ENCODE results near the gene LRRC45. TPM values are rescaled to one million over a fixed set of nuclear protein-coding genes. Genes with fewer than 3 reads are reported as not detected.
A peak's percentile ranks its signal among the peaks of the same experiment; 100 is the strongest.

Gene LRRC45
- total and polyA plus RNA-seq, 4 donors: 8.2 to 26.4 (median 19.5) TPM

DNA sequence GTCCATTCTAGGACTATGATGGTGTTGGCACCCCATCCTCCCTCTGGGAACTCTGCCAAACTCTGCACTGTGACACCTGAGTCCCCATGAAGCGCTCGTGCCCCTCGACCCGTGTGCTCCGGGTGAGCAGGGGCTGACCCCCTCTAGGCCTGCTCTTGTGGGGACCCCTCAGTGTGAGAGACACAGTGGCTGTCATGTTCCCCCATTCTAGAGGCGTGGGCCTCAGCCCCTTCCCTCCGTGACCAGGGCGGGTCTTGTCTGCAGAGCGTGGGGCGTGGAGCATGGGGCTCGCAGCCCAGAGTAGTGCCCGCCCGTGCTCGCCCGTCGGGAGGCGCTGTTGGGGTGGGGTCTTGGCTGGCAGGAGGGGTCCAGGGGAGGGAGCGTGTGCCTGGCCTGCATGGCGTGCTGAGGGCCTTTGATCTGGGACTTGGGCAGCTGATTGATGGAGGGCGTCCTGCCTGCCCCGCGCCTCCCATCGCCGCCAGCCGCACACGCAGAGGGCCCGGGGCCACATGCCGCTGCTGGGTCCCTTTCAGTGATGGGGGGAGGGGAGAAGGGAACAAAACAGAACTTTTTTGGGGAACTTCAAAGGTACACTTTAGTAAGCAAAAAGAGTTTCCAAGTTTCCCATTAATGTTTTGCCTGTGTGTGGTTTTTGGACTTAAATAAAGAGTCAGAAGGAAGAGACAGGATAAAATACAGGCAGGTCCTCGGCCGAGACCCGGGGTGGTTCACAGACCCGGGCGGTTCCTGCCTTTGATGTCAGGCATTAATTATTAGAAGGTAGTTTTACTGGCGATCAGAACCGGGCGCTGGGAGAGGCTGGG is 22.9 kb upstream of the LRRC45 start:
- peaks cover 72% of the 10 kb centered on the region for H3K36me3 ChIP-seq (ENCODE audit: control insufficient read depth, insufficient read depth, low read length)
- H3K9me3 ChIP-seq (ENCODE audit: control insufficient read depth, insufficient read depth, low read length): no peaks in the 10 kb centered on the region
- no peak overlapping the region for H3K27ac ChIP-seq (ENCODE audit: low read depth, low read length)
- no peak overlapping the region for H3K4me3 ChIP-seq (ENCODE audit: low read depth, low read length)
- WGBS (ENCODE audit: insufficient coverage): 46% methylated on average over 34 of the region's 36 CpGs
- DNase-seq (ENCODE audit: low read depth in 4 of 6, low spot score in 6 of 6): no peak
- peaks cover 50% of the 10 kb centered on the region for H3K4me1 ChIP-seq (ENCODE audit: control insufficient read depth, insufficient read depth, low read length)
- no peaks in the 10 kb centered on the region for H3K27me3 ChIP-seq (ENCODE audit: control insufficient read depth, insufficient read depth, low read length)

DNA sequence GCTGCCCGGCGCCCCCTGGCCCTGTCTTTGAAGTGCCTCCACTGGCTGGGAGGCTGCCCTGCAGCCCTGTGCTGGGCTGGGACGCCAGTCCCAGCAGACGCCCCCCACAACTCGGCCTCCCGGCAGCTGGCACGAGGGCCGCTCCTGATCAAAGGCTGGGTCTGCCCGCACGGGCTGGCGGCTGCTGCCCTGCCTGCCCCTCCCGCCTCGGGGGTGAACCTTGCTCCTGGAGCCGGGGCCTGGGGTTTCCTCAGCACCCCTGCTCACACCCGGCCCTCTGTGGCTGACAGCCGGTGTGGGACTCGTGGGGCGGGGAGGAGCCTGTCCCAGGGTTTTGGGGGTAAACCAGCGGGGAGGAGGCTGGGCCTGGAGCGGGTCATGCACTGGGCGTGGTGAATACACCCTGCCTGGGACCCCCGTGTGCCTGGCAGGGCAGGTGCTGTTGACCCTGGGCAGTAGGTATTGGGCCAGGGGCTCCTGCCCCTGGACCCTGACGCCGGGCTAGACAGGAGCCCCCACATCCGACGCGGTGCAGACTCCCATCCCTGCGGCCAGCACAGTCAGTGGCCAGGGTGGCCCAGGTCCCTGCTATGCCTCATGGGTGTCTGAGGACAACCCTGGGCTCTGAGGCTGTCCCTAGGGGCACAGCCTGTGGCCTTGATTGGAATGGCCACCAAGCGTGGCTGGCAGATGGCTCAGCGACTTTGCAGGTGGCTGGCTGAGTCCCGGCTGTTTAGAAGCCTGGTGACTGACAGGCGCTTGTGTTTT is 22.1 kb upstream of the LRRC45 start:
- no peak overlapping the region for H3K27ac ChIP-seq (ENCODE audit: low read depth, low read length)
- H3K27me3 ChIP-seq (ENCODE audit: control insufficient read depth, insufficient read depth, low read length): no peaks in the 10 kb centered on the region
- WGBS (ENCODE audit: insufficient coverage): 62% methylated on average over 32 of the region's 32 CpGs
- no peaks in the 10 kb centered on the region for H3K9me3 ChIP-seq (ENCODE audit: control insufficient read depth, insufficient read depth, low read length)
- no peak for DNase-seq (ENCODE audit: low read depth in 4 of 6, low spot score in 6 of 6)
- H3K4me3 ChIP-seq (ENCODE audit: low read depth, low read length): no peak overlapping the region
- H3K4me1 ChIP-seq (ENCODE audit: control insufficient read depth, insufficient read depth, low read length): peaks cover 43% of the 10 kb centered on the region
- H3K36me3 ChIP-seq (ENCODE audit: control insufficient read depth, insufficient read depth, low read length): peaks cover 72% of the 10 kb centered on the region

DNA sequence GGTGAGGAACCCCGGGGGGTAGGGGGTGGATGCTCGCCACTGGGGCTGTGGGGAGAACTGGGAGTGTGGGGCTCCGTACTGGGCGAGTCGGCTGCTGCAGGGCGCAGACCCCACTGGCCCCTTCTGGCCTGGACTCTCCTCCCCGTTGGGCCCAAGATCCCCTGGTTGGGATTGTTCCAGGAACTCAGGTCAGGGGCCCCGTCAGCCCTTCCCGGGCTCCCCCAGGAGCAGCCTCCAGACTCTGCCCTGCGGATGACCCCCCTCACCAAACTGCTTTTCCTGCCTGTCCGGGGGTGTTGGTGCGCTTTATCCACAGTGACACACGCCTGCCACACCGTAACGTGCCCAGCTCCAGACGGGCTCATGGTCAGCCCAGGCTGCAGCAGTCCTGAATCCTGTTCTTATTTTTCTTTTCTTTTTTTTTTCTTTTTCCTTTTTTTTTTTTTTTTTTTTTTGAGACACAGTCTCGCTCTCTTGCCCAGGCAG is 21.5 kb upstream of the LRRC45 start:
- Histone ChIP-seq H3K36me3 (ENCODE audit: control insufficient read depth, insufficient read depth, low read length) (peaks cover 72% of the 10 kb centered on the region), H3K9me3 (ENCODE audit: control insufficient read depth, insufficient read depth, low read length) (no peaks in the 10 kb centered on the region), H3K4me3 (ENCODE audit: low read depth, low read length) (no peak overlapping the region), H3K27ac (ENCODE audit: low read depth, low read length) (no peak overlapping the region), H3K4me1 (ENCODE audit: control insufficient read depth, insufficient read depth, low read length) (peaks cover 45% of the 10 kb centered on the region), H3K27me3 (ENCODE audit: control insufficient read depth, insufficient read depth, low read length) (no peaks in the 10 kb centered on the region)
- no peak for DNase-seq (ENCODE audit: low read depth in 4 of 6, low spot score in 6 of 6)
- WGBS (ENCODE audit: insufficient coverage): 76% methylated on average over 15 of the region's 17 CpGs

DNA sequence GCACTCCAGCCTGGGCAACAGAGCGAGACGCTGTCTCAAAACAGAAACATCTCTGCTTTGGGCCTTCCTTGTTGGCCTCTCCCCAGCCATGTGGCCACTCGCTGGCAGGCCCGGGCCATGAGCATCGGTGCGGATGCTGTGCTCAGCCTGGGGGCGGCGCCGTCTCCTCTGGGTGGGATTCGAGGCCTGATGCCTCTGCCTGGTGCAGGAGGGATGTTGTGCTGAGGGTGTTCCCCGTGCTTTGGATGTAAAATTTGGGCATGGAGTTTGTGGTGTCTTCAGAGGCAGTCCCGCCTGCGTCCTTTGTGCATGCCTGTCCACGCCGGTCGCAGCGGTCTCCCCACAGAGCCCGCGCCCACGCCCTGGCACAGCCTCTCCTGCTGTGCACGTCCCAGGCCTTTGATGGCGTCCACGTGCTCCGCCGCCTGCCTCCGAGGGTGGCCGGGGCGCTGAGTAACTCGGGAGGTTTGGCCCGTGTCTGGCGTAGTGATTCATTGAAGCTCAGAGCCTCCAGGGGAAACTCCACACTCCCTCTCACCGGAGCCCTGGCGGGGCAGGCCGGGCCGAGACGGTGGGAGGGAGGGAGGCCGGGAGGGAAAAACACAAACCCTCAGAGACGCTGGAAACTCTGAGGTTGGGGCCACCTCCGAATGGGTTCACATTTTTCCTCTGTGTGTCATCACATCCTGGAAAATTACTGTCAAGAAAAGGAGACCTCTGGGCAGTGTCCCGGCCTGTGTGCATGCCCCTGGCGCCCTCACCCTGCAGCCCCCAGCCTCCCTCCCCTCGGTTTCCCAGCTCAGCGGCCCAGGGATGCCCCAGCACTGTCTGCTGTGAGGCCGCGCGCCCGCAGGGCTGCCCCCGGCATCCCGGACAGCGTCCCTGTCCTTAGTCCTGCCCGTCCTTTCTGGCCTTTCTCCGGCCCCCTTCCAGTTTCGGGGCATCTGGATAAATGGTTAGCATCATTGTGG is 19.4 kb upstream of the LRRC45 start:
- H3K27ac ChIP-seq (ENCODE audit: low read depth, low read length): no peak overlapping the region
- DNase-seq (ENCODE audit: low read depth in 4 of 6, low spot score in 6 of 6): no peak
- no peaks in the 10 kb centered on the region for H3K9me3 ChIP-seq (ENCODE audit: control insufficient read depth, insufficient read depth, low read length)
- H3K4me1 ChIP-seq (ENCODE audit: control insufficient read depth, insufficient read depth, low read length): peaks cover 59% of the 10 kb centered on the region
- no peaks in the 10 kb centered on the region for H3K27me3 ChIP-seq (ENCODE audit: control insufficient read depth, insufficient read depth, low read length)
- H3K4me3 ChIP-seq (ENCODE audit: low read depth, low read length): no peak overlapping the region
- WGBS (ENCODE audit: insufficient coverage): 56% methylated on average over 45 of the region's 53 CpGs
- peaks cover 84% of the 10 kb centered on the region for H3K36me3 ChIP-seq (ENCODE audit: control insufficient read depth, insufficient read depth, low read length)

DNA sequence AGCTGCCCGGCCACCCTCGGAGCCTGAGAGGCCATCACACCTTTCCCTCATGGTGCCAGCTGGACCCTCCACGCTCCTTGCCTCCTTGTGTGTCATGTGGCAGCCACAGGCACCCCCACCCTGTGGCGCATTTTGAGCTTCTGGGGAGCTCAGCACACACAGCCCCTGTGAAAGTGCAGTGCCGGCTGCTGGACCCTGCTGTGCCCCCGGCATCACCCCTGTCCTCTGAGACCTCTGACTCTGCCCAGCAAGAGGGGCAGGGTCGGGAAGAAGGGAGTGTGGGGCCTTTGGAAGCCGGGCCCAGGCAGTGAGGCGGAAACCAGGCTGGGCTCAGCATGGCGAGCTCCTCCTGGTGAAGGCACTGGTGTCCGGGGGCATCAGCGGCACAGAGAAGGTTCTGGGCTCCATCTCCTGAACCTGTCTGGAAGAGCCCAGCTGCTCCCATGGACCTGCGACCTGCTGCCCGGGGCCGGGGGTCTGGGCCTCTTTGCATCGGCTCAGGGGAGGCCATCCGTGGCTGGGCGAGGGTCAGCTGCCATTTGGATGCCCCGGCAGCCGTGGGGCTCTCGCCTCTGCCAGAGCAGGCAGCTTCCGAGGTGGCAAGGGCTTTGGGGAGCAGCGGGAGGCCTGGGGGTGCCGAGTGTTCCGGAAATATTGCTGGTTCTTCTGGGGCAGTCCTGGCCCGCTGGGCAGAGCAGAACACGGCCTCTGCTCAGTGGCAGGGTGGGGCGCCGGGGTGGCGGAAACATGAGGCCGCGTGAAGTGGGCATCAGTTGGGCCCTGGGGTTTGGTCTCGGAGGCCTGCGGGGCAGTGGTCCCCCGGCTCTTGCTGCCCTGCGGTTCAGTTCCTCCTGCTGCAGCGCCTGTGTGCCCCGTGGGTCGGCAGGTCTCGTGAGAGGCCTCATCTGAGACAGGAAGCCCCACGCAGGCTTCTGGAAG is 18.3 kb upstream of the LRRC45 start:
- Histone ChIP-seq H3K36me3 (ENCODE audit: control insufficient read depth, insufficient read depth, low read length) (peaks cover 86% of the 10 kb centered on the region), H3K9me3 (ENCODE audit: control insufficient read depth, insufficient read depth, low read length) (no peaks in the 10 kb centered on the region), H3K27me3 (ENCODE audit: control insufficient read depth, insufficient read depth, low read length) (no peaks in the 10 kb centered on the region), H3K4me3 (ENCODE audit: low read depth, low read length) (no peak overlapping the region), H3K27ac (ENCODE audit: low read depth, low read length) (no peak overlapping the region), H3K4me1 (ENCODE audit: control insufficient read depth, insufficient read depth, low read length) (peaks cover 65% of the 10 kb centered on the region)
- 87% methylated on average over 41 of the region's 41 CpGs for WGBS (ENCODE audit: insufficient coverage)
- DNase-seq (ENCODE audit: low read depth in 4 of 6, low spot score in 6 of 6): no peak

DNA sequence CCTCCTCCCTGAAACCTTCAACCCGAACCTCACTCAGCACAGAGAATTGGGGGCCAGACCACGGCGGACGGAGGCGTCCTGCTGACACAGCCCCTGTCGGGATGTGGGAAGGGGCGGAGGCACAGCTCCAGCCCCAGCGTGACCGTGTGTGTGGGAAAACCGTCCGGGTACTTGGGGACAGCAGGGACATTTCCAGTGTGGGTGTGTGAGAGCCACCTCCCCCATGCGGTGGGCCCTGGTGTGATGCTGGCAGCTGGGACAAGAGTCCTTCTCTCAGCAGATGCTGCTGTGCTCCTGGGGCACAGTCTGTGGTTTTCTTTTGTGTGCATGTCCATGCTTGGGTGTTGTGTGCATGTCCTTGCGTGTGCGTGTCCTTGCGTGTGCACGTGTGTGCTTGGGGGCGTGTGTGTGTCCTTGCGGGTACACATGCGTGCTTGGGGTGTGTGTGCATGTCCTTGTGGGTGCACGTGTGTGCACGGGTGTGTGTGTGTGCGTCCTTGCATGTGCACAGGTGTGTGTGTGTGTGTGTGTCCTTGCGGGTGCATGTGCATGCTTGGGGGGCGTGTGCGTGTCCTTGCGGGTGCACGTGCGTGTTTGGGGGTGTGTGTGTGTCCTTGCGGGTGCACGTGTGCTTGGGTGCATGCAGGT is 17.3 kb upstream of the LRRC45 start:
- no peaks in the 10 kb centered on the region for H3K9me3 ChIP-seq (ENCODE audit: control insufficient read depth, insufficient read depth, low read length)
- DNase-seq (ENCODE audit: low read depth in 4 of 6, low spot score in 6 of 6): no peak
- 88% methylated on average over 28 of the region's 30 CpGs for WGBS (ENCODE audit: insufficient coverage)
- peaks cover 84% of the 10 kb centered on the region for H3K36me3 ChIP-seq (ENCODE audit: control insufficient read depth, insufficient read depth, low read length)
- H3K27ac ChIP-seq (ENCODE audit: low read depth, low read length): no peak overlapping the region
- H3K4me3 ChIP-seq (ENCODE audit: low read depth, low read length): no peak overlapping the region
- no peaks in the 10 kb centered on the region for H3K27me3 ChIP-seq (ENCODE audit: control insufficient read depth, insufficient read depth, low read length)
- H3K4me1 ChIP-seq (ENCODE audit: control insufficient read depth, insufficient read depth, low read length): peaks cover 55% of the 10 kb centered on the region

DNA sequence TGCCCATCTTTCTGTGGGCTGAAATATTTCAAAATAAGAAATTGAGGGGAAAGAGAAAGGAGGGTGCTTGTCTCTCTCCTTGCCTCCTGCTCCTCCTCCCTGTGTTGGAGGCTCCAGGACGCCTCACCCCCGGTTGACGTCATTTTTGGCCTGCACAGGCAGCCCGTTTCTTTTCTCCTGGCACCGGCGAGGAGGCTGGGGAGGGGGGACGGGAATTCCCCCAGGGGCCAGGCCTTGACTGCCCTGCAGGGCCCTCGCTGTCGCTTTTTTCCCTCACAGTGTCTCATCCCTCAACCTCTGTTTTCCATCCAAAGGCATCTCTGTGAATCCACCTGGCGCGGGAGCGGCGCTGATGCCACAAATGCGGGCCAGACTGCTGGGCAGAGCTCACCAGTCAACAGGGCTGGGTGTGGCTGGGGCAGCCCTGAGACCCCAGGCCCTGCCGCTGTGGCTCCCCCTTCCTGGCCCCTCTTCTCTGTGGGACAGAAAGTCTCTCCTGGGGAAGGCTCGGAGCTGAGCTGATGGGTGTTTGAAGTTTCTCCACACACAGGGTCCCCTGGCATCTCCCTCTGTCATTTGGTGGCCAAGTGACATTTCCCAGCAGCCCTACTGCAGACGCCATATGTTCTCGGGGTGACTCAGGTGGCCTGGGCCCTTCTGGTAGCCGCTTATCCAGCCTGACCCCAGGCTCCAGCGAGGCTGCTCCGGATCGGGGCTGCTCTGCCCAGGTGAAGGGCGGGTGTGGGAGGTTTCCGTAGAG is 16.5 kb upstream of the LRRC45 start:
- H3K9me3 ChIP-seq (ENCODE audit: control insufficient read depth, insufficient read depth, low read length): no peaks in the 10 kb centered on the region
- H3K36me3 ChIP-seq (ENCODE audit: control insufficient read depth, insufficient read depth, low read length): peaks cover 84% of the 10 kb centered on the region
- 85% methylated on average over 16 of the region's 24 CpGs for WGBS (ENCODE audit: insufficient coverage)
- no peaks in the 10 kb centered on the region for H3K27me3 ChIP-seq (ENCODE audit: control insufficient read depth, insufficient read depth, low read length)
- peaks cover 49% of the 10 kb centered on the region for H3K4me1 ChIP-seq (ENCODE audit: control insufficient read depth, insufficient read depth, low read length)
- H3K4me3 ChIP-seq (ENCODE audit: low read depth, low read length): no peak overlapping the region
- H3K27ac ChIP-seq (ENCODE audit: low read depth, low read length): no peak overlapping the region
- DNase-seq (ENCODE audit: low read depth in 4 of 6, low spot score in 6 of 6): peak in 1 of 6 donors; percentile 72

DNA sequence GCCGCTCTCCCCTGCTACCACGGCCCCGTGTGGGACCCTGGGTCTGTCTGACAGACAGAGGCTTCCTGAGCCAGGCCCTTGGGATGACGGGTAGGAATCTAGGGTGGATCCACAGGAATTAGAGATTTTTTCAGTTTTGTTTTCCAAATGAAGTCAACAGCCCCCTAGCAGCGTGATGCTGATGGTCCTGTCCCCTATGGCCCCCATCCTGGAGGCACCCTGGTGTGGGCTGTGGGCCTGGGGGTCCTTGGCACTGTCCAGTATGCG is 15.9 kb upstream of the LRRC45 start:
- H3K4me3 ChIP-seq (ENCODE audit: low read depth, low read length): no peak overlapping the region

More for the DNA sequence above, 15.9 kb upstream of the LRRC45 start:
- H3K9me3 ChIP-seq (ENCODE audit: control insufficient read depth, insufficient read depth, low read length): no peaks in the 10 kb centered on the region
- H3K27me3 ChIP-seq (ENCODE audit: control insufficient read depth, insufficient read depth, low read length): no peaks in the 10 kb centered on the region
- WGBS (ENCODE audit: insufficient coverage): 90% methylated on average over 6 of the region's 6 CpGs
- H3K36me3 ChIP-seq (ENCODE audit: control insufficient read depth, insufficient read depth, low read length): peaks cover 89% of the 10 kb centered on the region
- H3K4me1 ChIP-seq (ENCODE audit: control insufficient read depth, insufficient read depth, low read length): peaks cover 53% of the 10 kb centered on the region
- no peak overlapping the region for H3K27ac ChIP-seq (ENCODE audit: low read depth, low read length)
- DNase-seq (ENCODE audit: low read depth in 4 of 6, low spot score in 6 of 6): no peak
